LHCN-M2 (cell line): ENCODE results near the gene FCRL6. TPM values are rescaled to one million over a fixed set of nuclear protein-coding genes. Genes with fewer than 3 reads are reported as not detected.
A peak's percentile ranks its signal among the peaks of the same experiment; 100 is the strongest.

ENCODE experiments used
- DNase-seq: peaks from one replicate; pipeline ENCODE4 v3.0.0-alpha.2; 2012; ENCODE audit warnings: low read depth
- total RNA-seq: library from RNA; depleted of rRNA; stranded (reverse); fragments of >200 nt; gene quantifications from 2 replicates; pipeline ENCODE4 v1.2.3, GENCODE V29; 2014

The FCRL6 gene
- total RNA-seq, 1 experiment from 2014 or later: not detected

GRCh38 chr1:159835356-159835755, 33.2 kb downstream of the FCRL6 start:
- no peak for DNase-seq

- DNase-seq: no peak
These were observed 33.8 kb downstream of the FCRL6 start for GRCh38 chr1:159835862-159836525.

GRCh38 chr1:159838715-159839114, 36.6 kb downstream of the FCRL6 start:
- no peak for DNase-seq

- DNase-seq: no peak
These were observed 37.1 kb downstream of the FCRL6 start for GRCh38 chr1:159839116-159839849.

GRCh38 chr1:159841749-159842148, 39.6 kb downstream of the FCRL6 start:
- DNase-seq: no peak

GRCh38 chr1:159843459-159843858, 41.3 kb downstream of the FCRL6 start:
- peak; percentile 37 for DNase-seq

- DNase-seq: no peak
These were observed 43.8 kb downstream of the FCRL6 start for GRCh38 chr1:159845751-159846629.

GRCh38 chr1:159847231-159847630, 45.1 kb downstream of the FCRL6 start:
- no peak for DNase-seq

GRCh38 chr1:159848326-159848725, 46.2 kb downstream of the FCRL6 start:
- DNase-seq: no peak

- no peak for DNase-seq
These were observed 47.6 kb downstream of the FCRL6 start for GRCh38 chr1:159849626-159850366.

GRCh38 chr1:159851407-159851806, 49.2 kb downstream of the FCRL6 start:
- DNase-seq: no peak

- DNase-seq: peak; percentile 19
These were observed 51.4 kb downstream of the FCRL6 start for GRCh38 chr1:159853417-159854115.

- DNase-seq: peak; percentile 52
These were observed 52.0 kb downstream of the FCRL6 start for GRCh38 chr1:159854116-159854692.

GRCh38 chr1:159854693-159855192, 52.6 kb downstream of the FCRL6 start:
- DNase-seq: peak; percentile 81

GRCh38 chr1:159855709-159856108, 53.5 kb downstream of the FCRL6 start:
- no peak for DNase-seq

- DNase-seq: no peak
These were observed 54.4 kb downstream of the FCRL6 start for GRCh38 chr1:159856576-159856975.

- DNase-seq: no peak
These were observed 55.7 kb downstream of the FCRL6 start for GRCh38 chr1:159857889-159858288.

GRCh38 chr1:159859767-159860322, 57.7 kb downstream of the FCRL6 start:
- DNase-seq: no peak

- no peak for DNase-seq
These were observed 58.3 kb downstream of the FCRL6 start for GRCh38 chr1:159860456-159860855.

GRCh38 chr1:159861218-159861617, 59.1 kb downstream of the FCRL6 start:
- no peak for DNase-seq
